GM12875 (cell line): ENCODE measurements around the gene TWF2.
"Not testable (repeated sequence)": the region's sequence is repeated elsewhere in the genome, so short reads cannot be mapped to it uniquely, and the experiment has no call there.

Experiments
- H3K4me3 ChIP-seq: one replicate; pipeline ENCODE4 v1.5.1; 2011; ENCODE audit warnings: low read depth, low read length, control low read depth
- TF ChIP-seq, protein P1 (sequence below): IDR thresholded peaks from 2 replicates; pipeline ENCODE4 v1.5.1; 2011; ENCODE audit warnings: low read depth, mild to moderate bottlenecking, control low read depth, inconsistent platforms, low read length, moderate library complexity, borderline replicate concordance; ENCODE audit not compliant: insufficient read depth

TWF2 gene

DNA sequence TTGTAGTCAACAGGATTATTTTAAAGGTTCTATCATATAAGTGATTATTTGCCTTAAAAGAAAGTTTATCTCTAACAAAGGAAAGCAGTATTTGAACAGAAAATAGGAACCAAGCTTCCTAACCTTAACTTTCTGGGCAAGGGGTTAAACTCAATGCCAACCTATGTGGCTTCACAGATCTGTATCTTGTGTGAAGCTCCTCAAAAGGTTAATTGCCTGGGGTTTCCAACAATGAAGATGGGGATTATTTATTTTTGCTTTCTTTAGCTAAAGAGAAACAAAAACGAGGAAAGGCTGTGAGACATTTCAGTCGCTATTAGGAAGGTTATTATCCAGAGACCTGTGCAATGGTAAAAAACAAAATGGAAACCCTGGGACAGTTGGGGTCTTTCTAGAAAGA lies 40.6 kb upstream of the TWF2 start:
- TF ChIP-seq, protein P1, sequence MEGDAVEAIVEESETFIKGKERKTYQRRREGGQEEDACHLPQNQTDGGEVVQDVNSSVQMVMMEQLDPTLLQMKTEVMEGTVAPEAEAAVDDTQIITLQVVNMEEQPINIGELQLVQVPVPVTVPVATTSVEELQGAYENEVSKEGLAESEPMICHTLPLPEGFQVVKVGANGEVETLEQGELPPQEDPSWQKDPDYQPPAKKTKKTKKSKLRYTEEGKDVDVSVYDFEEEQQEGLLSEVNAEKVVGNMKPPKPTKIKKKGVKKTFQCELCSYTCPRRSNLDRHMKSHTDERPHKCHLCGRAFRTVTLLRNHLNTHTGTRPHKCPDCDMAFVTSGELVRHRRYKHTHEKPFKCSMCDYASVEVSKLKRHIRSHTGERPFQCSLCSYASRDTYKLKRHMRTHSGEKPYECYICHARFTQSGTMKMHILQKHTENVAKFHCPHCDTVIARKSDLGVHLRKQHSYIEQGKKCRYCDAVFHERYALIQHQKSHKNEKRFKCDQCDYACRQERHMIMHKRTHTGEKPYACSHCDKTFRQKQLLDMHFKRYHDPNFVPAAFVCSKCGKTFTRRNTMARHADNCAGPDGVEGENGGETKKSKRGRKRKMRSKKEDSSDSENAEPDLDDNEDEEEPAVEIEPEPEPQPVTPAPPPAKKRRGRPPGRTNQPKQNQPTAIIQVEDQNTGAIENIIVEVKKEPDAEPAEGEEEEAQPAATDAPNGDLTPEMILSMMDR, result no peak
- H3K4me3 ChIP-seq, result no peak overlapping the region

DNA sequence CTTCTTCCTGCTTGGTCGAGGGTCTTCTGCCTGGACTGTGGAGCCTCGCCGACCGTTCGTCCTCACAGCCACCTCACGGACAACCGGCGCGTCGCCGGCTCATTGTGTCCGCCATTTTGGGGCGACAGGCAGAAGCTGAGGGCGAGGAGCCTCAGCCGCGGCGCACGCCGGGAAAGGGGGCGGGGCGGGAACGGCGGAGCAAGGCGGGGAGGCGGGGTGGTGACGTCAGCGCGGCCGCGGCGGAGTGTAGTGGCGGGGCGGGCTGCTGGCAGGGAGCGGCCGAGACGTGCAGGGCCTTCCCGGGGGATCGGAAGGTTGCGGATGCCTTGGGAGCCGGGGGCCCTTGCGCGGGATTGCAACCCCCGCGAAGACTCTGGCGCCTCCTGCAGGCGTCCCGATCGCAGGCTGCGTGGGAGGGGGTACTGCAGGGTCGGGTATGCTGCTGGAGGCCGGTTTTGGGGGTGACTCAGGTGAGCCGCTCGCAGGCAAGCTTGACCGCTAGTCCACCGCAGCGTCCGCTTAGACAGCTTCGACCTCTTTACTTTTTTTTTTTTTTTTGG lies 39.6 kb upstream of the TWF2 start, which contains the start of gene WDR82:
TSS of gene WDR82 (minus strand) at position 140 of the 560 bp plus-strand sequence. CDS start 288 bp downstream, outside the sequence.
- peak within 1 kb of the TSS; percentile 93 for H3K4me3 ChIP-seq
- TF ChIP-seq, protein P1, result peak; percentile 51

DNA sequence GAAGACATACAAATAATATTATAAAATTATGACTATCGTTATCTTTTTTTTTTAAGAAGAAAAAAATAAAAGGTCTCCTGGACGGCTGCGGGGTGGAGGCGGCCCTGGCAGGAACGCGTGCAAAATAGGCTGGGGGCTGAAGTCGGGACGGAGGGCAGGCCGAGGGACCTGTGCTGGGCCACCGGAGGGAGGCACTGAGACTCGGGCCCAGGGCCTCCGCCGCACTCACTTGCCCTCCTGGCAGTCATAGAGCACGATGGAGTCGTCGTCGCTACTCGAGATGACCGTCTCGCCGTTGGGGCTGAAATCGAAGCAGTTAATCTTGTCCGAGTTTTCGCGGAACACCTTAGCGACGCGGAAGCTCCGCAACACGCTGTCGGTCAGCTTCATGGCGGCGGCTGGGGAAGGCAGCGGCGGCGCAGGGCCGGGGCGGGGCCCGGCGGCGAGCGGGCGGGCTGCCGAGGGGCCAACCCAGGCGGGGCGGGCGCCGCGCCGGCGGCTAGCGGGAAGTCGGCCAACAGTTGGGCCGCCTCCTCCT lies 39.1 kb upstream of the TWF2 start:
- TF ChIP-seq, protein P1, result peak; percentile 42; the same call in 1 of the 2 replicates
- H3K4me3 ChIP-seq, result peak overlapping the region; percentile 93

DNA sequence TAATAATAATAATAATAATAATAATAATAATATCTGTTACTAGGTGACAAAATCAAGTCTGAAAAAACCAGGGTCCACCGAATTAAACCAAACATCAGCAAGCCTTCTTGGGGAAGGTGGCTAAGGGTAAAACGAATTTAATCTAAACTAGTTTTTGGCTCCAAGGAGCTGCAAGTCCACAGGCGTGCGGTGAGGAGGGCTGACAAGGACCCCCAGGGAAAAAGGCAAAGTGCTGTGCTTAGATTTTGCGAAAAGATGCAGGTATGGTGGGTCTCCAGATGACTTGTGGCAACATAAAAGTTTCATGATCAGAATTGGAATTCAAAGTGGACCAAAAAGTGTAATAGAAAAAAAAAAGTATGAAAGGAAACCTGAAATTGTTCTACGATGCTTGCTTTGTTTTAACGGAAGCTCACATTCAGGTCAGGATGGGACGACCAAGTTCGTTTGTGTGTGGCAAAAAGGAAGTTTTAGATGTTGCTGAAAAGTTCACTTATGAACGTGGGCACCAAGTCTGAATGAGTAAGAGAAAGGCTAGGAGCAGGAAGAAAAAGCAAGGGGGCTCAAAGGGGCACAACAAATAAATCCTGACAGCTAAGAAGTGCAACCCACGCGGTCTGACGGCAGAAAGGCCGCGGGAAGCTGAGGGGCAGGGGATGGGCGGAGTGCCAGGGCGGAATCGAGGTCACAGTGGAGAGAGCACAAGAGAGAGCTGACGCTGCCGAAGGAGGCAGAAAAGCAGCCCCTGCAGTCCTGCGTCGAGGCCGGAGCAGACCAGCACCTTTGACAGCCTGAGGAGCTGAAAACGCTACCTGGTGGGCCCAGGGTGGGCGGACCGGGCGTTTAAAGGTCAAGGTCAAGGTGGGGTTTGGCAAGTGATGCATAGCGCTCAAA lies 38.4 kb upstream of the TWF2 start:
- peak overlapping the region; percentile 93 for H3K4me3 ChIP-seq
- TF ChIP-seq, protein P1, result no peak

DNA sequence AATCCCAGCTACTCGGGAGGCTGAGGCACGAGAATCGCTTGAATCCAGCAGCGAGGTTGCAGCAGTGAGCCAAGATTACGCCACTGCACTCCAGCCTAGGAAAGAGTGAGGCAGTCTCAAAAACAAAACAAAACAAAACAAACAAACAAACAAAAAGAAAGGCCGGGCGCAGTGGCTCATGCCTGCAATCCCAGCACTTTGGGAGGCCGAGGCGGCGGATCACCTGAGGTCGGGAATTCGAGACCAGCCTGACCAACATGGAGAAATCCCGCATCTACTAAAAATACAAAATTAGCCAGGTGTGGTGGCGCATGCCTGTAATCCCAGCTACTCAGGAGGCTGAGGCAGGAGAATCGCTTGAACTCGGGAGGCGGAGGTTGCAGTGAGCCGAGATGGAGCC lies 35.8 kb upstream of the TWF2 start:
- H3K4me3 ChIP-seq, result not testable (repeated sequence)

DNA sequence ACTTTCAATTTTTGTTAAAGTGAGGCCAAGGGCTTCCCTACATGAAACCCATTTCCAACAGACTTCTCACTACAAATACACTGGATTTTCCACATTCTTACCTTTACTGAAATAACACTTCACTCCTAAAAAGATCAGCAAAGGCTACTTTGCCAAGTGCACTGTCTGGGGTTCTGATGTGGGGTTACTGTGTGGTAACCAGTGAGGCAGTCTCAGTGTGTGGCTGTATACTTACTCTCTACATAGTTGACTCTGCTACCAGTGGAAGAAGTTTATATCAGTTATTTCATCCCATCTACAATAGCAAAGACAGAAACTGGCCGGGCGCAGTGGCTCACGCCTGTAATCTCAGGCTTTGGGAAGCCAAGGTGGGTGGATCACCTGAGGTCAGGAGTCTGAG lies 33.9 kb upstream of the TWF2 start:
- H3K4me3 ChIP-seq, result no peak overlapping the region
- TF ChIP-seq, protein P1, result no peak

DNA sequence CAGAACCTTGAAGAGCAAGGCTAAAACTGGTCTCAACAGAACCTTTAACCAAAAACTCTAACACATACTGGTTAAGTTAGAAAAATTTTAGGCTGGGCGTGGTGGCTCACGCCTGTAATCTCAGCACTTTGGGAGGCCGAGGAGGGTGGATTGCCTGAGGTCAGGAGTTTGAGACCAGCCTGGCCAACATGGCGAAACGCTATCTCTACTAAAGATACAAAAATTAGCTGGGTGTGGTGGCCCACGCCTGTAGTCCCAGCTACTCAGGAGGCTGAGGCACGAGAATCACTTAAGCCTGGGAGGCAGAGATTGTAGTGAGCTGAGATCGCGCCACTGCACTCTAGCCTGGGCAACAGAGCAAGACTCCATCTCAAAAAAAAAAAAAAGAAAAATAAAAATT lies 33.2 kb upstream of the TWF2 start:
- H3K4me3 ChIP-seq, result not testable (repeated sequence)

DNA sequence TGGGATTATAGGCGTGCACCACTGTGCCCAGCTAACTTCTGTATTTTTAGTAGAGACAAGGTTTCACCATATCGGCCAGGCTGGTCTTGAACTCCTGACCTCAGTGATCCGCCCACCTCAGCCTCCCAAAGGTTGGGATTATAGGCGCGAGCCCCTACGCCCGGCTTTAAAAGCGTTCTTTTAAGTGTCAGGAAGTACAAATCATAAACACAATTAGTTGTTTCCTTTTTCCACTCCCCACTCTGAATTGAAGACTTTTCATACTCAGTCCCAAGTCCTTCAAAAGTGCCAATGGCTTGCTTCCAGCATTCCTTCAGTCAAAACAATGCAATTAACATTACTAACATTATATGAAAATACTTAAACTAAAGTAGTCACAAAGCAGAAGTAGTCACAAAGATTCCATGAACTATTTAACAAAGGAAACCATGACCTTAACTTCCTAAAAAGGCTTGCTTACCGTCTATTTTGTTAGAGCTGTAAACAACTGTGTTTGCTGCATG lies 31.3 kb upstream of the TWF2 start:
- TF ChIP-seq, protein P1, result no peak
- H3K4me3 ChIP-seq, result no peak overlapping the region
